Pancreas (tissue), 10 donors: ENCODE data around the gene MDP1. TPM values are rescaled to one million over a fixed set of nuclear protein-coding genes. Genes with fewer than 3 reads are reported as not detected.
A peak's percentile ranks its signal among the peaks of the same experiment; 100 is the strongest.

ENCODE experiments used
- ATAC-seq, 4 donors: fragments of 200-7000 bp; cut with Tn5 transposase; one replicate each; pipeline versions ENCODE4 v1.8.0 to v1.9.1; 2020; ENCODE audit warnings: mild to moderate bottlenecking in 4 of 4, moderate library complexity in 4 of 4
- DNase-seq, 6 donors: peaks; one replicate each; pipeline ENCODE4 v3.0.0-alpha.2; 2020
- FAIRE-seq: peaks from 2 replicates; lab custom pipeline; 2012; peaks lifted over from hg19 to GRCh38; lab: Jason Lieb, UNC
- H3K27ac ChIP-seq, 4 donors: fragments of 200-600 bp; sonication (generic); 1 replicate in 3 of 4; 2 replicates in 1 of 4; pipeline versions ENCODE4 v1.5.0 to v1.8.0; 2020
- H3K27me3 ChIP-seq, 4 donors: fragments of 200-600 bp; one replicate each; pipeline ENCODE4 v1.8.0; 2021
- H3K36me3 ChIP-seq, 3 donors: fragments of 200-600 bp; sonication (generic) in 1 of 3; one replicate each; pipeline versions ENCODE4 v1.5.0 to v1.8.0; 2020 to 2021
- H3K4me1 ChIP-seq, 3 donors: fragments of 200-600 bp; one replicate each; pipeline ENCODE4 v1.8.0; 2021
- H3K4me3 ChIP-seq, 4 donors: fragments of 200-600 bp; sonication (generic) in 2 of 4; one replicate each; pipeline versions ENCODE4 v1.5.0 to v1.8.0; 2020 to 2021
- H3K9me3 ChIP-seq, 4 donors: fragments of 200-600 bp; one replicate each; pipeline ENCODE4 v1.8.0; 2021
- CTCF ChIP-seq, 4 donors: fragments of 200-600 bp; sonication (generic) in 3 of 4; IDR thresholded peaks; one replicate each; pipeline versions ENCODE4 v1.5.0 to v1.8.0; 2021; ENCODE audit warnings: antibody characterized with exemption in 4 of 4
- WGBS, 2 donors: extraction: QIAGEN DNeasy Blood & Tissue Kit; methylation state at CpG; one replicate each; pipeline ENCODE4 v1.1.7; 2013; 5-methylcytosine and 5-hydroxymethylcytosine counted together
- intact Hi-C, 3 donors: fragments of 100-400 bp; cut with DNase I; formaldehyde crosslinking; loops; one replicate each; pipeline versions ENCODE4 v1.11.1 to v1.14.2; 2022
- polyA plus RNA-seq, 2 donors: library from polyadenylated mRNA; stranded (reverse); fragments of 200-250 nt; gene quantifications; one replicate each; pipeline ENCODE4 v1.2.3, GENCODE V29; 2013
- total RNA-seq, 6 donors: library from RNA; stranded (reverse); fragmentation: NEBNext Ultra II Directional in 4 of 6; extraction: Animal tissue kit (Norgen Biotek cat#: 25700) in 4 of 6; gene quantifications; one replicate each; pipeline versions ENCODE4 v1.2.1 to v1.2.4, GENCODE V29; 2021 to 2023
- donor health status: healthy with polysubstance abuse.
- donor health status: DM: no; HTN: no; CAD: no; lungs with moderate emphysema.
- donor health status: DM: no; HTN: no; CAD: no.
- donor health status: control.
- donor health status: control.
- donor health status: Bipolar disorder and iron deficiency.
- donor health status: DM: yes; HTN: yes; CAD: no.
- donor health status: DM: no; HTN: no; CAD: no.
- donor health status: DM: no; HTN: no; CAD: no.
- donor health status: DM: yes; HTN: yes; CAD: no.

MDP1 gene
- total and polyA plus RNA-seq, 8 donors, result 7.8 to 31.7 (median 10.3) TPM

GRCh38 chr14:24259282-24260025, 43.6 kb upstream of the MDP1 start:
- intact Hi-C loops, result no loop called here
- Histone ChIP-seq H3K4me1 (no peaks in the 10 kb centered on the region), H3K36me3 (no peaks in the 10 kb centered on the region), H3K9me3 (no peaks in the 10 kb centered on the region), H3K4me3 (no peak overlapping the region), H3K27ac (peak overlapping the region; percentile 44 to 78 (median 62)), H3K27me3 (no peaks in the 10 kb centered on the region)
- DNase-seq, result peak in 4 of 6 donors; percentile 70 to 86 (median 80)
- FAIRE-seq, result no peak
- no peak for TF ChIP-seq CTCF (IDR thresholded peaks at IDR 0.05)
- 62 to 67% methylated on average over 15 to 16 of the region's 16 CpGs for WGBS, 2 donors
- peak; percentile 14 to 79 (median 62) for ATAC-seq

GRCh38 chr14:24258548-24259265, 42.8 kb upstream of the MDP1 start:
- WGBS, 2 donors, result 82 to 90% methylated on average over 18 of the region's 18 CpGs
- Histone ChIP-seq H3K36me3 (no peaks in the 10 kb centered on the region), H3K27me3 (no peaks in the 10 kb centered on the region), H3K4me3 (no peak overlapping the region), H3K9me3 (no peaks in the 10 kb centered on the region), H3K27ac (peak overlapping the region in 3 of 4 donors; percentile 61 to 78 (median 64)), H3K4me1 (no peaks in the 10 kb centered on the region)
- DNase-seq (peak in 2 of 6 donors; percentile 35 to 42), ATAC-seq (peak in 1 of 4 donors; percentile 5), FAIRE-seq (no peak)
- TF ChIP-seq CTCF (IDR thresholded peaks at IDR 0.05), result no peak
- intact Hi-C loops, result no loop called here

- no peak overlapping the region for H3K27ac ChIP-seq
- no peak overlapping the region for H3K4me3 ChIP-seq
- H3K27me3 ChIP-seq, result no peaks in the 10 kb centered on the region
- TF ChIP-seq CTCF (IDR thresholded peaks at IDR 0.05), result no peak
- intact Hi-C loops, result no loop called here
- H3K9me3 ChIP-seq, result no peaks in the 10 kb centered on the region
- ATAC-seq (no peak), DNase-seq (peak in 1 of 6 donors; percentile 20), FAIRE-seq (no peak)
- H3K36me3 ChIP-seq, result no peaks in the 10 kb centered on the region
- no peaks in the 10 kb centered on the region for H3K4me1 ChIP-seq
- 84 to 90% methylated on average over 9 of the region's 9 CpGs for WGBS, 2 donors
Measured at GRCh38 chr14:24258119-24258518, 42.3 kb upstream of the MDP1 start.

- peak in 1 of 6 donors; percentile 24 for DNase-seq
- intact Hi-C loops, result no loop called here
Measured at GRCh38 chr14:24256960-24257359, 41.1 kb upstream of the MDP1 start.

More at GRCh38 chr14:24256960-24257359, 41.1 kb upstream of the MDP1 start:
- WGBS, 2 donors, result 67 to 80% methylated on average over 4 of the region's 4 CpGs
- Histone ChIP-seq H3K4me3 (no peak overlapping the region), H3K4me1 (no peaks in the 10 kb centered on the region), H3K9me3 (no peaks in the 10 kb centered on the region), H3K36me3 (no peaks in the 10 kb centered on the region), H3K27me3 (no peaks in the 10 kb centered on the region), H3K27ac (no peak overlapping the region)
- FAIRE-seq (no peak), ATAC-seq (no peak)
- no peak for TF ChIP-seq CTCF (IDR thresholded peaks at IDR 0.05)
